ENCODE measurements around the gene NUAK1.

NUAK1 gene

DNA sequence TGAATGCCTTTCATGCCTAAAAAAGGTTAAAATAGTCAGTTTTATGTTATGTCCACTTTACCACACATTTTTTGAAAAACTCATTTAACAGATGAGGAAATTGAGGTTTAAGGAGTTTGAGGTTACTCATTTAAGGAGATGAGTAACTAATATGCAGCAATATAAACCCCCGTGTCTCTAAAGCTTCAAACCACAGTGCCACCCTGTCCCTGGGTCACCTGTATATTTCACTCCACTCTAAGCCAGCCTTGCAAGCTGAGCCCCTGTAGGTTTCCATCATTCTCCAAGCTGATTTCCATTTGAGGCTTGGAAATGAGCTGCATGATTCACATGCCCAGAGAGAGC lies 64.4 kb downstream of the NUAK1 start:
- TF ChIP-seq REST (IDR thresholded peaks at IDR 0.05; ENCODE audit: insufficient read depth in 1 of 2, low read depth in 2 of 2, low read length in 2 of 2) (no peak), FOXP2 (optimal IDR thresholded peaks at IDR 0.05; ENCODE audit: borderline replicate concordance, extremely low read depth, extremely low read length, insufficient read depth) (no peak), SIN3A (IDR thresholded peaks at IDR 0.05; ENCODE audit: borderline replicate concordance, insufficient read depth, low read length) (no peak), TAF1 (IDR thresholded peaks at IDR 0.05; ENCODE audit: borderline replicate concordance, insufficient read depth, low read length) (no peak), POLR2AphosphoS5 (IDR thresholded peaks at IDR 0.05; ENCODE audit: low read depth, low read length) (no peak)

DNA sequence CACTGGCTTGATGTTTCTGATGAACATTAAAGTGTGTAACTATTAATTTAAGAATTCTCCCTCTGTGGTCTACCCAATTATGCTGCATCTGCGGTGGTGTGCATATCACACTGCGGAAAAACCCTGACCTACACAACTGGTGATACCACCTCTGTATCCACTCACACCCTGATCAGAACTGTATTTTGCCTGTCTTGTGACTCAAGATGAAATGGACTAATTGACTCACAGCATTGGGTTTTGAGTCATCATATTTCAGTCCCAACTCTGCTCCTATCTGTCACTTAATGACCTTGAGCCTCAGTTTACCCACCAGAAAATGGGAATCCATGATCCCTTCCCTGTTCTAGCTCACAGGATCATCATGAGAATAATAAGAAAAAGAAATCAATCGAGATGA lies 65.6 kb downstream of the NUAK1 start:
- no peak for TF ChIP-seq POLR2AphosphoS5 (IDR thresholded peaks at IDR 0.05; ENCODE audit: low read depth, low read length)
- no peak for TF ChIP-seq REST (IDR thresholded peaks at IDR 0.05; ENCODE audit: insufficient read depth in 1 of 2, low read depth in 2 of 2, low read length in 2 of 2)

GRCh38 chr12:106072751-106073150 lies 66.0 kb downstream of the NUAK1 start:
- no peak for TF ChIP-seq POLR2AphosphoS5 (IDR thresholded peaks at IDR 0.05; ENCODE audit: low read depth, low read length)
- no peak for TF ChIP-seq TAF1 (IDR thresholded peaks at IDR 0.05; ENCODE audit: borderline replicate concordance, insufficient read depth, low read length)
- TF ChIP-seq REST (IDR thresholded peaks at IDR 0.05; ENCODE audit: insufficient read depth in 1 of 2, low read depth in 2 of 2, low read length in 2 of 2), result no peak
- TF ChIP-seq FOXP2 (optimal IDR thresholded peaks at IDR 0.05; ENCODE audit: borderline replicate concordance, extremely low read depth, extremely low read length, insufficient read depth), result no peak
- no peak for TF ChIP-seq SIN3A (IDR thresholded peaks at IDR 0.05; ENCODE audit: borderline replicate concordance, insufficient read depth, low read length)

DNA sequence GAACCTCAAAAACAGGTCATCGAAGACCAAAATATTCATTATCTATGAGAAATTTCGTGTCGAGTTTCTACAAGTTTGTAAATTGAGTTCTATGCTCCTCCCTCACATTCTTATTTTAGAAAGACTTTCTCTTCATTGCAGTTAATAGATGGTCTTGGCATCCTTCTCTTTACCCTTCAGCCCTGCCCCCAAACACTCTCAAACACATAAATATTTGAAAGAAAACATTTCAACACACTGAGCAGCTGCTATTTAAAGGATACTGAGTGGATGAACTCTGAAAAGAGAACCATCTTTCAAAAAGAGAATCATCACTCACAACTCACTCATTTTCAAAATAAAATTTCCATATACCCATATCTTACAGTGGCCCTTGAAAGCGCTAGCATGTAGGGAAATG lies 67.1 kb downstream of the NUAK1 start:
- TF ChIP-seq FOXP2 (optimal IDR thresholded peaks at IDR 0.05; ENCODE audit: borderline replicate concordance, extremely low read depth, extremely low read length, insufficient read depth) (no peak), SIN3A (IDR thresholded peaks at IDR 0.05; ENCODE audit: borderline replicate concordance, insufficient read depth, low read length) (no peak), POLR2AphosphoS5 (IDR thresholded peaks at IDR 0.05; ENCODE audit: low read depth, low read length) (no peak), REST (IDR thresholded peaks at IDR 0.05; ENCODE audit: insufficient read depth in 1 of 2, low read depth in 2 of 2, low read length in 2 of 2) (no peak)

DNA sequence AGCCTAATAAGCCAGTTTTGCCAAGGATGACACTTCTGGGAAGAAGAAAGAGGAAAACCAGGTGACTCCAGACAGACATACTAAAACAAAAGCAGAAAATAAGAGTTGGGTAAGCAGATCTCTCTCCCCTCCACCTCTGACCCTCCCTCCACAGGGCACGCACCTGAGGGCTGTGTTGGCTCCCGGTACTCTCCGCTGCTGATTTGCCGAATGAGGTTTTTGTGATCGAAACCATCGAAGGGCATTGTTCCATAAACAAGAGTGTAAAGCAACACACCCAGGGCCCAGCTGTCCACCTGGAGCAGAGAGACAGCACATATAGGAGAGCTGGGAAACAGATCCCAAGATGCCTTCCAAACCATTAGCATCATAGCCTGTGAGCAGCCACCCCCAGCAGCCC lies 68.1 kb downstream of the NUAK1 start:
- TF ChIP-seq FOXP2 (optimal IDR thresholded peaks at IDR 0.05; ENCODE audit: borderline replicate concordance, extremely low read depth, extremely low read length, insufficient read depth) (no peak), REST (IDR thresholded peaks at IDR 0.05; ENCODE audit: insufficient read depth in 1 of 2, low read depth in 2 of 2, low read length in 2 of 2) (no peak), TAF1 (IDR thresholded peaks at IDR 0.05; ENCODE audit: borderline replicate concordance, insufficient read depth, low read length) (no peak), SIN3A (IDR thresholded peaks at IDR 0.05; ENCODE audit: borderline replicate concordance, insufficient read depth, low read length) (no peak)
